OCI-LY7 (cell line): Measurements from ENCODE around the gene PSKH1. TPM values are rescaled to one million over a fixed set of nuclear protein-coding genes. Genes with fewer than 3 reads are reported as not detected.
"Not testable (repeated sequence)": the region's sequence is repeated elsewhere in the genome, so short reads cannot be mapped to it uniquely, and the experiment has no call there.

Source experiments
- BruUV-seq: library from RNA; stranded (reverse); fragments of 400-500 nt; replicated peaks from 2 replicates; lab custom pipeline; 2021; lab: Mats Ljungman, UMichigan
- CTCF ChIA-PET: fragments of 300-600 bp; sonication (Branson Sonifier 250); formaldehyde crosslinking; loops from one replicate; lab custom pipeline; 2022; ENCODE audit warnings: antibody characterized with exemption; ENCODE audit not compliant: unreplicated experiment; lab: Charles Lee
- POLR2A ChIA-PET: fragments of 300-600 bp; sonication (Branson Sonifier 250); formaldehyde crosslinking; loops from one replicate; lab custom pipeline; 2022; ENCODE audit warnings: antibody characterized with exemption; lab: Charles Lee
- DNase-seq: peaks from one replicate; pipeline ENCODE4 v3.0.0-alpha.2; 2015; ENCODE audit warnings: low spot score
- H2AFZ ChIP-seq: fragments of 200-600 bp; sonication (generic), shearing (Covaris generic); 2 replicates; pipeline ENCODE4 v1.6.1; 2014; ENCODE audit warnings: mild to moderate bottlenecking, antibody characterized with exemption, low read length, moderate library complexity
- H3K27ac ChIP-seq: fragments of 200-600 bp; sonication (generic); 2 replicates; pipeline ENCODE4 v1.5.1; 2014; ENCODE audit warnings: mixed run types, low read depth, mild to moderate bottlenecking, moderate library complexity, low read length, inconsistent platforms; ENCODE audit not compliant: poor library complexity, severe bottlenecking
- H3K36me3 ChIP-seq: fragments of 200-600 bp; sonication (generic); 2 replicates; pipeline ENCODE4 v1.6.1; 2014; ENCODE audit warnings: mild to moderate bottlenecking, antibody characterized with exemption, low read length, moderate library complexity, mixed read lengths; ENCODE audit not compliant: insufficient read depth
- H3K4me1 ChIP-seq: fragments of 200-600 bp; sonication (generic); 2 replicates; pipeline ENCODE4 v1.5.1; 2014; ENCODE audit warnings: mild to moderate bottlenecking, low read length; ENCODE audit not compliant: insufficient read depth, poor library complexity, severe bottlenecking
- H3K4me2 ChIP-seq: fragments of 200-600 bp; sonication (generic); 2 replicates; pipeline ENCODE4 v1.6.1; 2014; ENCODE audit warnings: mild to moderate bottlenecking, low read length
- H3K4me3 ChIP-seq: fragments of 200-600 bp; sonication (generic); 2 replicates; pipeline ENCODE4 v1.5.1; 2014; ENCODE audit warnings: mild to moderate bottlenecking, low read depth, low read length; ENCODE audit not compliant: poor library complexity, severe bottlenecking
- H3K79me2 ChIP-seq: fragments of 200-600 bp; sonication (generic); 2 replicates; pipeline ENCODE4 v1.6.1; 2016; ENCODE audit warnings: low read depth, mild to moderate bottlenecking, low read length, moderate library complexity, mixed read lengths; ENCODE audit not compliant: insufficient read depth
- H3K9me2 ChIP-seq: fragments of 200-600 bp; sonication (generic); 2 replicates; pipeline ENCODE4 v1.6.1; 2016; ENCODE audit warnings: mild to moderate bottlenecking, low read length, mixed read lengths; ENCODE audit not compliant: insufficient read depth
- H3K9me3 ChIP-seq: fragments of 200-600 bp; sonication (generic); 2 replicates; pipeline ENCODE4 v1.6.1; 2014; ENCODE audit warnings: mild to moderate bottlenecking, mixed run types, low read length, mixed read lengths
- H4K20me1 ChIP-seq: fragments of 200-600 bp; sonication (generic); 2 replicates; pipeline ENCODE4 v1.6.1; 2014; ENCODE audit warnings: mild to moderate bottlenecking, antibody characterized with exemption, low read length, moderate library complexity, mixed read lengths; ENCODE audit not compliant: insufficient read depth
- CTCF ChIP-seq: fragments of 200-600 bp; sonication (generic); conservative IDR thresholded peaks from 2 replicates; pipeline ENCODE4 v1.5.1; 2014; ENCODE audit warnings: mild to moderate bottlenecking, antibody characterized with exemption, low read length, moderate library complexity, mixed read lengths
- EZH2phosphoT487 ChIP-seq: fragments of 200-600 bp; sonication (generic); IDR thresholded peaks from 2 replicates; pipeline ENCODE4 v1.6.1; 2018; ENCODE audit warnings: low read depth, borderline replicate concordance, mild to moderate bottlenecking, mixed run types, antibody characterized with exemption, low read length, moderate library complexity, mixed read lengths
- intact Hi-C: fragments of 100-400 bp; cut with micrococcal nuclease; formaldehyde crosslinking; loops from one replicate; pipeline ENCODE4 v1.10.0; 2022; ENCODE audit not compliant: unreplicated experiment
- total RNA-seq, 2 experiments: library from RNA; depleted of rRNA in 1 of 2; stranded (reverse); fragments of >200 nt in 1 of 2; shearing (Covaris generic) in 1 of 2; gene quantifications; 2 replicates each; pipeline ENCODE4 v1.2.3, GENCODE V29; 2014 to 2022

The PSKH1 gene
- total RNA-seq, 2 experiments from 2014 or later, result 10.4 to 27.1 TPM

GRCh38 chr16:67909056-67909742 lies 16.1 kb downstream of the PSKH1 start:
- no peak overlapping the region for H3K27ac ChIP-seq
- BruUV-seq, result TSS peak; percentile 53
- H3K4me3 ChIP-seq, result no peak overlapping the region
- H3K9me3 ChIP-seq, result no peaks in the 10 kb centered on the region
- ChIA-PET CTCF (no interaction called here), POLR2A (no interaction called here)
- no peak overlapping the region for H2AFZ ChIP-seq
- no peak for DNase-seq
- H3K4me2 ChIP-seq, result no peak overlapping the region
- no peaks in the 10 kb centered on the region for H4K20me1 ChIP-seq
- H3K36me3 ChIP-seq, result peaks cover 12% of the 10 kb centered on the region; the same call in 1 of the 2 replicates
- no peaks in the 10 kb centered on the region for H3K9me2 ChIP-seq
- H3K4me1 ChIP-seq, result peaks cover 5% of the 10 kb centered on the region
- no peak for TF ChIP-seq EZH2phosphoT487
- TF ChIP-seq CTCF, result no peak
- no peaks in the 10 kb centered on the region for H3K79me2 ChIP-seq
- intact Hi-C loops, result no loop called here

- intact Hi-C loops, result no loop called here
- no peaks in the 10 kb centered on the region for H4K20me1 ChIP-seq
- no peak overlapping the region for H3K4me3 ChIP-seq
- H2AFZ ChIP-seq, result no peak overlapping the region
- POLR2A ChIA-PET, result no interaction called here
- no peak overlapping the region for H3K27ac ChIP-seq
- BruUV-seq, result no TSS peak
- peaks cover 5% of the 10 kb centered on the region for H3K4me1 ChIP-seq
- peaks cover 12% of the 10 kb centered on the region; the same call in 1 of the 2 replicates for H3K36me3 ChIP-seq
- H3K79me2 ChIP-seq, result no peaks in the 10 kb centered on the region
- H3K4me2 ChIP-seq, result no peak overlapping the region
- no peaks in the 10 kb centered on the region for H3K9me3 ChIP-seq
- CTCF ChIA-PET, result no interaction called here
- peak; percentile 50 for DNase-seq
- TF ChIP-seq CTCF (no peak), EZH2phosphoT487 (no peak)
- no peaks in the 10 kb centered on the region for H3K9me2 ChIP-seq
Observed at GRCh38 chr16:67910158-67910557, 17.1 kb downstream of the PSKH1 start.

- H3K36me3 ChIP-seq, result peaks cover 9% of the 10 kb centered on the region; the same call in 1 of the 2 replicates
- ChIA-PET POLR2A (no interaction called here), CTCF (no interaction called here)
- TF ChIP-seq EZH2phosphoT487, result no peak
- TF ChIP-seq CTCF, result no peak
- H3K4me2 ChIP-seq, result no peak overlapping the region
- no peak for DNase-seq
- H2AFZ ChIP-seq, result no peak overlapping the region
- no peak overlapping the region for H3K27ac ChIP-seq
- H3K9me2 ChIP-seq, result no peaks in the 10 kb centered on the region
- H3K9me3 ChIP-seq, result no peaks in the 10 kb centered on the region
- H3K4me1 ChIP-seq, result peaks cover 2% of the 10 kb centered on the region
- no TSS peak for BruUV-seq
- no peak overlapping the region for H3K4me3 ChIP-seq
- H4K20me1 ChIP-seq, result no peaks in the 10 kb centered on the region
- no peaks in the 10 kb centered on the region for H3K79me2 ChIP-seq
- intact Hi-C loops, result no loop called here
Observed at GRCh38 chr16:67914758-67915495, 21.9 kb downstream of the PSKH1 start.

DNA sequence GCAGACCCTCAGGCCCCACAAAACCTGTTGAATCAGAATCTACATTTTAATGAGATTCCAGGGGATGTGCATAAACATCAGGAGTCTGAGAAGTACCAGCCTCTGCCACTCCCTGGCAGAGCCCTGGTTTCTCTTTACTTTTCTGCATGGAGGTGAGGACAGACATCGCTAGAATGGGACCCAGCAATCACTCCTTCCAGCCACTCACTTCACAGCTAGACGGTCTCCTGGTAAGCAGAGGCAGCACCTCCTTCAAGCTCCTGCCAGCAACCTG lies 22.4 kb downstream of the PSKH1 start:
- intact Hi-C loops, H3K9me2 ChIP-seq, BruUV-seq, CTCF ChIA-PET, H2AFZ ChIP-seq, H4K20me1 ChIP-seq, H3K9me3 ChIP-seq, H3K4me3 ChIP-seq, H3K79me2 ChIP-seq, H3K4me2 ChIP-seq, POLR2A ChIA-PET, H3K36me3 ChIP-seq, DNase-seq, H3K4me1 ChIP-seq, H3K27ac ChIP-seq: not testable (repeated sequence)
